Activated CD4-positive, alpha-beta T cell treated with anti-CD3 and anti-CD28 coated beads, Interleukin-2, amount 10 ng/mL, durations not matched to agents 24 days and 14 days (primary cell): ENCODE data around the gene GYPC. TPM values are rescaled to one million over a fixed set of nuclear protein-coding genes. Genes with fewer than 3 reads are reported as not detected.

Source experiments
- DNase-seq: peaks from one replicate; pipeline ENCODE4 v3.0.0; 2022
- H3K27ac Mint-ChIP-seq: one replicate; pipeline ENCODE4 v1.8.0; 2022; ENCODE audit warnings: mild to moderate bottlenecking, mixed read lengths
- H3K27me3 Mint-ChIP-seq: one replicate; pipeline ENCODE4 v1.8.0; 2022; ENCODE audit warnings: mixed read lengths
- H3K36me3 Mint-ChIP-seq: one replicate; pipeline ENCODE4 v1.8.0; 2022; ENCODE audit warnings: low read depth, mild to moderate bottlenecking, mixed read lengths
- H3K4me1 Mint-ChIP-seq: one replicate; pipeline ENCODE4 v1.8.0; 2021; ENCODE audit warnings: mixed read lengths
- H3K4me3 Mint-ChIP-seq: one replicate; pipeline ENCODE4 v1.8.0; 2022; ENCODE audit warnings: mild to moderate bottlenecking, moderate library complexity, mixed read lengths
- H3K9me3 Mint-ChIP-seq: one replicate; pipeline ENCODE4 v1.8.0; 2021; ENCODE audit warnings: mixed read lengths
- intact Hi-C: fragments of 100-400 bp; cut with micrococcal nuclease; formaldehyde crosslinking; loops from one replicate; pipeline ENCODE4 v1.15.1; 2023
- total RNA-seq: library from RNA; stranded (reverse); gene quantifications from 2 replicates; pipeline ENCODE4 v1.2.3, GENCODE V29; 2022

GYPC gene
- total RNA-seq, 1 donor from 2014 or later: 120 TPM

DNA sequence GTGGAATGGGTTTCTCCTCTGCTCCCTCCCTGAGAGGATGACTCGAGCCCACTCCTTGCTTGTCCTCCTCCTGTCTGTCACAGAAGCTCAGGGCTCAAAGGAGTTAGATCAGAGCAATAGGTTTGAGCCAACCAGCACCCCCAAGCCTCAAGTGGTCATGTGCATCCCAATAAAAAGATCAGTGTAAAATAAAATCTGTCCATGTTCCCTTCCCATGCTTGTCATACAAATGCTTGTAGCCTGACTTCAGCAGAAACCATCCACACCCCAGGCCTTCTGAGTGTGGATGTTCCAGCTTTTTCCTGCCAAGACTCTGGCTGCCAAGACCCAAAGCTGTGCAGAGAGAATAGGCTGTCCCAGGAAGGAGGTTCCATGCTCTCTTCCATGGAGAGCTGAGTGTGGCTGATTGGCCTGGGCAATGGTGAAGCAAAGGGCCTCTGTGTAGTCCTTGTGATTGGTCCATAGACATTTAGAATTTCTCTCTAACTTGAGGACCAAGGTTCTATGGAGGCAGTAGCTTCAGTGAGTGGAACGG, 67.4 kb downstream of the GYPC start:
- DNase-seq: no peak
- Mint-ChIP-seq H3K27ac (no peak overlapping the region), H3K36me3 (peaks cover 3% of the 10 kb centered on the region), H3K9me3 (peaks cover 13% of the 10 kb centered on the region), H3K4me1 (no peaks in the 10 kb centered on the region), H3K4me3 (no peak overlapping the region), H3K27me3 (peaks cover 11% of the 10 kb centered on the region)
- intact Hi-C loops: no loop called here

DNA sequence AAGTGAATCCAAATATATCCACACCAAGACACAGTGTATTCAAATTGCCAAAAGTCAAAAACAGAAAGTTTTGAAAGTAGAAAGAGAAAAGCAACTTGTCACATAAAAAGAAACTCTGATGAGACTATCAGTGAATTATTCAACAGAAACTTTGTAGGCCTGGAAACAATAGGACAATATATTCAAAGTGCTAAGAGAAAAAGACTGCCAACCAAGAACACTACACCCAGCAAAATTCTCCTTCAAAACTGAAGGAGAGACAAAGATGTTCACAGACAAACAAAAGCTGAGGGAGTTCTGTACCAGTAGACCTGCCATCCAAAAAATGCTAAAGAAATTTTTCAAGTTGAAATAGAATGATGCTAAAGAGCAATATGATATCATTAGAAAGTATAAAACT, 69.6 kb downstream of the GYPC start:
- peaks cover 13% of the 10 kb centered on the region for H3K9me3 Mint-ChIP-seq
- no peak overlapping the region for H3K27ac Mint-ChIP-seq
- intact Hi-C loops: no loop called here
- H3K4me1 Mint-ChIP-seq: no peaks in the 10 kb centered on the region
- DNase-seq: no peak
- H3K4me3 Mint-ChIP-seq: no peak overlapping the region
- H3K27me3 Mint-ChIP-seq: peaks cover 11% of the 10 kb centered on the region
- peaks cover 3% of the 10 kb centered on the region for H3K36me3 Mint-ChIP-seq

DNA sequence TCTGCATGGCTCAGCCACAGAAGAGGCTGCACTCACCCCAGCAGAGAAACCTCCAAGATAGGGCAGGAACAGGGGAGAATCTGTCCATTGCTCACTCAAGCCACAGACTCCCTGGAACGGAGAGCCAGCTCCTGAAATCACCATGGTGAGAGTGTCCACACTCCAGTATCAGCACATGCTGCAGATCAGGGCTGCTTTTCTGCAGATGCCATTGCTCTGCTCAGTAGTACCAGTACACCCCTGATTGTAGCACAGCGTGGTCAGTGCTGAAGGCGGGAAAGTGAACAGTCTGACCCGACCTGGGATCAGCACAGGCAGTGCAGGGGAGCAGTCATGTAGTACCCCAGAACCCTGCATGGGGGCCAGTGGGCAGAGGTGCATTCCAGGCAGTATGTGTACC, 73.9 kb downstream of the GYPC start:
- Mint-ChIP-seq H3K9me3 (peaks cover 8% of the 10 kb centered on the region), H3K4me3 (no peak overlapping the region)
- intact Hi-C loops: no loop called here

DNA sequence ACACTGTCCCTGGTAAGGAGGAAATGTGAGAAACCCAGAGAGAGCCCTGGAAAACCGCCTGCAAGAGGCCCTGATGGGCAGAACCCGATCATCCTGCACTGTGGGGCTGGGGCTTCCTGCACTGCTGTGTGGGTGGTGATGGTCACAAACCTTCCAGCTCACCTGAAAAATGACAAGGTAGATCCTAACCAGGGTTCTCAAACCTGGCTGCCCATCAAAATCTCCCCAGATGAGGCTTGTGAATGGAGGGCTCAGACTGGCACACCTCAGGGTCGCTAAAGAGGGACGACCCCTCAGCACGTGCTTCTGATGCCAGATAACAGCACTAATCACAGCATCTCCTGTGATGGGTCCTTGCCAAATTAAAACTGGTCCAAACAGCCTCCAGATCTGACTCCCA, 74.7 kb downstream of the GYPC start:
- intact Hi-C loops: no loop called here
- Mint-ChIP-seq H3K4me1 (no peaks in the 10 kb centered on the region), H3K27ac (no peak overlapping the region), H3K36me3 (no peaks in the 10 kb centered on the region), H3K9me3 (peaks cover under 1% of the 10 kb centered on the region), H3K4me3 (no peak overlapping the region), H3K27me3 (peaks cover 7% of the 10 kb centered on the region)
- no peak for DNase-seq

More for the DNA sequence above, 73.9 kb downstream of the GYPC start:
- no peaks in the 10 kb centered on the region for H3K4me1 Mint-ChIP-seq
- H3K36me3 Mint-ChIP-seq: peaks cover 3% of the 10 kb centered on the region
- H3K27ac Mint-ChIP-seq: no peak overlapping the region
- H3K27me3 Mint-ChIP-seq: peaks cover 11% of the 10 kb centered on the region
- no peak for DNase-seq

DNA sequence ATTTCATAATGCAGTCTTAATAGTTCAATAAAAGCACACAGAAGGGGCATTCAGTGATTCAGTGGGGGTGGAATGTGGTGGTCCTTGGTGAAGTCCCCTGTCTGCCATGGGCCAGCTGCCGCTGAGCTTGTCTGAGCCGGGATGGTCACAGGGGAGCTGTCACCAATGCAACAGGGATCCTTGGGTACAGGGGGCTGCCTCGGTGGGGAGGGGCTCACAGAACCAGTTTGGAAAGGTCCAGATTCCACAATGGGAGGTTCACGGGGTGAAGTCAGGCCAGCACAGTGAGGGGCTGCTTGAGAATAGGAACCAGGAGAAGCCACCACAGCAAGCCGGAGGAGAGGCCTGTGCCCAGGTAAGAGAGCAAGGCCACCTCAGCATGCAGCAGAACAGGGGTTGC, 75.4 kb downstream of the GYPC start:
- Mint-ChIP-seq H3K9me3 (no peaks in the 10 kb centered on the region), H3K4me3 (no peak overlapping the region), H3K4me1 (no peaks in the 10 kb centered on the region), H3K27ac (no peak overlapping the region), H3K27me3 (peaks cover 5% of the 10 kb centered on the region), H3K36me3 (no peaks in the 10 kb centered on the region)
- DNase-seq: no peak
- intact Hi-C loops: no loop called here

DNA sequence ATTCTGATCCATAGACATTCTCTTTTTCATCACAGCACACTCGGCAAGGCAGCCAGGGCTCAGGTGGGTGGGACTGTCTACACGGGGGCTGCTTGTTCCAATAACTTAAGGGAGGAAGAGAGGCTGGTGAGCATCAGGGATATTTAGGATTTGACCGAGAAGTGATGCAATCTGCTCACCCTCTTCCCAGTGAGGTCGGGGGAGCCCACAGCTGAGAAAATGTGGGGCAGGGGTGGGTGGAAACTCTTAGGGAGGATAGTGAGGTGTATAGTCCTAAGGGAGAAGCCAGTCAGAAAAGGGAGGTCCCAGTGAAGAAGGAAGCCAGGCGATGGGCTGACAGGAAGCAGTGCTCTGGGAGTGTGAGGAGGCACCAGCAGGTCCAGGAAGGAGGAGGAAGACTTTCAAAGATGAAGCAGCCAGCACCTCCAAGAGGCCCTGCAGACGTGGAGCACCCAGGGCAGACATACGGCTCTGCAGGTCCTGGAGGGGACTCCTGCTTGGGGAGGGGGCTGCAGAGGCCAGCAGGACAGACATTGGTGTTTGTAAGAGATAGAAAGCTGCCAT, 76.8 kb downstream of the GYPC start:
- intact Hi-C loops: no loop called here
- H3K4me3 Mint-ChIP-seq: no peak overlapping the region
- DNase-seq: no peak
- H3K27ac Mint-ChIP-seq: no peak overlapping the region
- H3K9me3 Mint-ChIP-seq: no peaks in the 10 kb centered on the region
- H3K27me3 Mint-ChIP-seq: no peaks in the 10 kb centered on the region
- no peaks in the 10 kb centered on the region for H3K36me3 Mint-ChIP-seq
- no peaks in the 10 kb centered on the region for H3K4me1 Mint-ChIP-seq

DNA sequence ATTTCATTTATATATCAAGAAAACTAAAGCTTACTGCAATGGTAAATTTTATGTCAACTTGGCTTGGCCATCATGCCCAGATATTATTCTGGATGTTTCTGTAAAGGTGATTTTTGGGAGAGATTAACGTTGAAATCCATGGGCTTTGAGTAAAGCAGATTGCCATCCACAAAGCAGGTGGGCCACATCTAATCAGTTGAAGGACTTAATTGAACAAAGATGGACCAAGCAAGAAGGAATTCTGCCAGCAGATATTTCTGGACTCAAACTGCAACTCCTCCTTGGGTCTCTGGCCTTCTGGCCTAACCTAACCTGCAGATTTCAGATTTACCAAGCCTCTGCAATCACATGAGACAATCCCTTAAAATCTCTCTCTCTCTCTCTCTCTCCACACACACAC, 77.8 kb downstream of the GYPC start:
- Mint-ChIP-seq H3K4me3 (no peak overlapping the region), H3K9me3 (no peaks in the 10 kb centered on the region), H3K27me3 (no peaks in the 10 kb centered on the region), H3K36me3 (no peaks in the 10 kb centered on the region), H3K4me1 (no peaks in the 10 kb centered on the region), H3K27ac (no peak overlapping the region)
- intact Hi-C loops: no loop called here
- no peak for DNase-seq

DNA sequence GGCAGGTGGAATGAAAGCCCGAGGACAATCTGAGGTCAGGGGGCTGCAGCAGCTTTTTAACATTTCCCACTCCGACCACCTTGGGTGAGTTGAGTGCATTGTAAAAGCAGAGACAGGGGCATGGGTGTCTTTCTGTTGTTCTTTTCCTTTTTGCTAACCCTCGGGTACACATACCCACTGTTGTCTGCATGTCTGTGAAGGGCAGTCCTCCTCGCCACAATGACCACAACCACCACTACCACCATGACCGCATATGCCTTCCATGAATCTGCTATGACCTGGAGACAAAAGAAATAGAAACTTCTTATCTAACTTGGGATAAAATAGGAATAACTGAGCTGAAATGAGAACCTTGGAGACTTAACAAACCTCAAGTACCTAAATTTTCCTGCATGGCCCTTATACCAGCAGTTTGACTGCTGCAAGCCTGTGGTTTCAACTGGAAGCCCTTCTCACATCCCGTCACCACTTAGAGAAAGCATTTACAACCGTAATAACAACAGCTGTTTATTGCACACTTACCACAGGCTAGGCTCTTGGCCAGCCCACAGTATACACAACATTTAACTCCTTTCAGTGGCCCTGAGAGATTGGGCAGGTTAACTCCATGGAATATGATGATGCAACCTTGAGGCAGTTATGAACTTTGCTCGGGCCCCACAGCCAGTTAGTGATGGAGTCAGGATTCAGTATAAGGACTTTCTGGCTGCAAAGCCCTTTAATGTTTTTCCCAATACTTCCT, 80.3 kb downstream of the GYPC start:
- no peaks in the 10 kb centered on the region for H3K36me3 Mint-ChIP-seq
- peaks cover 3% of the 10 kb centered on the region for H3K27me3 Mint-ChIP-seq
- H3K27ac Mint-ChIP-seq: no peak overlapping the region
- intact Hi-C loops: no loop called here
- H3K9me3 Mint-ChIP-seq: no peaks in the 10 kb centered on the region
- no peak for DNase-seq
- H3K4me1 Mint-ChIP-seq: no peaks in the 10 kb centered on the region
- H3K4me3 Mint-ChIP-seq: no peak overlapping the region

DNA sequence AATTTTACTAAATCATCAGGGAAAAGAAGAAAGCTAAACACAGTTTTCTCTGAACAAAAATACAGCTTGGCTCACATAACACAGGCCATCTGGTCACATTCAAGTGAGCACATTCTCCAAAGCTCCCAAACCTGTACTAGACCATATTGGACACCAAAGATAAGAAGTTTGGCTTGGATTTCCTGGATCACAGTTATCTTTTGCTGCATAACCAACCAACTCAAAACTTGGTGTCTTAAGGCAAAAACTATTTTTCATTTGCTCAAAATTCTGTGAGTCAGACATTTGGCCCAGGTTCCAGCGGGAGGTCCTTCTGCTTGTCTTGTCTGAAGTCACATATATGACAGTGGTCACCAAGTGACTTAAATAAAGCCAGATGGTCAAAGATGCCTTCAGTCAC, 83.2 kb downstream of the GYPC start:
- intact Hi-C loops: no loop called here
- no peak overlapping the region for H3K4me3 Mint-ChIP-seq
- no peaks in the 10 kb centered on the region for H3K9me3 Mint-ChIP-seq
- H3K4me1 Mint-ChIP-seq: no peaks in the 10 kb centered on the region
- peaks cover 7% of the 10 kb centered on the region for H3K27me3 Mint-ChIP-seq
- no peak overlapping the region for H3K27ac Mint-ChIP-seq
- no peak for DNase-seq
- no peaks in the 10 kb centered on the region for H3K36me3 Mint-ChIP-seq

DNA sequence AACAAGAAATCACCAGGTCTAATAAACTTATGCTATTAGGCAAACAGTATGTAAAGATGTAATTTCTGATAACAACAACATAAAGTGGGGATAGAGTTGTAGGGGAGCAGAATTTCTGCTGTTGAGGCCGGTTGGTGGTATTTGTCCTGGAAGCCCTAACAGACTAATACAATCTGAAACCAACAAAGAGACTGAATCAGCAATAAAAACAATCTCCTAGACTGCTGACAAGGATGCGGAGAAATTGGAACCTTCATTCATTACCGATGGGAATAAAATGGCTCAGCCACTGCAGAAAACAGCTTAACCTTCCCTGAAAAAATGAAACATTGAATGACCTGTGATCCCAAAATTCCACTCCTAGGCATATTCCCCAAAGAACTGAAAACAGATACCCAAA, 88.7 kb downstream of the GYPC start:
- Mint-ChIP-seq H3K36me3 (no peaks in the 10 kb centered on the region), H3K27me3 (peaks cover 9% of the 10 kb centered on the region), H3K9me3 (no peaks in the 10 kb centered on the region), H3K27ac (no peak overlapping the region), H3K4me1 (no peaks in the 10 kb centered on the region), H3K4me3 (no peak overlapping the region)
- no peak for DNase-seq
- intact Hi-C loops: no loop called here

Other genes with a start within 250 kb of the GYPC start
- not detected in 2 replicates for gene TEX51, start 242.7 kb downstream of the GYPC start, total RNA-seq